AG08395 (cell line): ENCODE results near the gene KIF1B.
A peak's percentile ranks its signal among the peaks of the same experiment; 100 is the strongest.

ENCODE experiments used
- DNase-seq: peaks from one replicate; pipeline ENCODE4 v3.0.0; 2012; ENCODE audit warnings: mixed read lengths, low spot score

Gene KIF1B

DNA sequence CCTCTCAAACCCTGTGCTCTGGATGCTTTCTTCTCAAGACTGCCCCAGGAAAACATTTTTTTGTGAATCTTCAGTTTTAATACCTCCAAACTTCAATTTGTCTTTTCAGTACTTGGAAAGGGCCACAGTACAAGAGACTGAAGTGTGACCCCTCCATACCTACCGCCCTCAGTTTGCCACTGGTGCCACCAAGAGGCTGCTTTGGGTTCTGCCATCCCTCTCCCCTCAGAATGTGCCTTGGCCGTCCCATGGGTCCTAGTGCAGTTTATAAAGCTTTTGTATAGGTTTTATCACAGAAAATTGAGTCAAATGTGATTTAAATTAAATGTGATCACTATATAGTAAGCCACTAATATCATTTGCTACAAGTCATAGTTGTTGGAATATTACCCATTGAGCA lies 127.7 kb downstream of the KIF1B start:
- DNase-seq, result peak; percentile 68

- no peak for DNase-seq
Measured at GRCh38 chr1:10338611-10339010, 128.2 kb downstream of the KIF1B start.

- no peak for DNase-seq
Measured at GRCh38 chr1:10339036-10339567, 128.7 kb downstream of the KIF1B start.

DNA sequence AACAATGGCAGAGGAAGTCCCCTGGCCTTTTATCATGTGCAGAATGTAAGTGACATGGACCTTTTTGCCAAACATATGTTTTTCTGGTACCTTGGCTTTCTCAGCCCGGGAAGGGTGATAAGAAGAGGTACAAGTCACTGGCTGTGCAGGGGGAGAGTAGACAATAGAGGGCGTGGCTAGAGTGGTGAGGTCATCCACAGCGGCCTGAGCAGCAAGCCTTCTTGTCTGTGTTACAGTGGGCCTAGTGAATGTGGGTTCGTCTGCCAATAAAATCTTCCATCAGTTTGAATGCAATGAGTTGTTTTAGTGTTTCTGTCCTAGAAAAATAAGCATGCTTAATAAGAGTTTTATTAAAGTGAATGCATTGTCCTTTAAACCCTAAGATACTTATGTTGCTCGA lies 129.4 kb downstream of the KIF1B start:
- peak; percentile 60 for DNase-seq

- DNase-seq, result no peak
Measured at GRCh38 chr1:10340930-10341590, 130.7 kb downstream of the KIF1B start.

GRCh38 chr1:10347109-10347508 lies 136.7 kb downstream of the KIF1B start:
- no peak for DNase-seq

- DNase-seq, result no peak
Measured at GRCh38 chr1:10353282-10353681, 142.9 kb downstream of the KIF1B start.

GRCh38 chr1:10353693-10354092 lies 143.3 kb downstream of the KIF1B start:
- DNase-seq, result no peak

GRCh38 chr1:10360045-10360444 lies 149.7 kb downstream of the KIF1B start:
- no peak for DNase-seq

GRCh38 chr1:10361515-10361914 lies 151.1 kb downstream of the KIF1B start:
- no peak for DNase-seq

DNA sequence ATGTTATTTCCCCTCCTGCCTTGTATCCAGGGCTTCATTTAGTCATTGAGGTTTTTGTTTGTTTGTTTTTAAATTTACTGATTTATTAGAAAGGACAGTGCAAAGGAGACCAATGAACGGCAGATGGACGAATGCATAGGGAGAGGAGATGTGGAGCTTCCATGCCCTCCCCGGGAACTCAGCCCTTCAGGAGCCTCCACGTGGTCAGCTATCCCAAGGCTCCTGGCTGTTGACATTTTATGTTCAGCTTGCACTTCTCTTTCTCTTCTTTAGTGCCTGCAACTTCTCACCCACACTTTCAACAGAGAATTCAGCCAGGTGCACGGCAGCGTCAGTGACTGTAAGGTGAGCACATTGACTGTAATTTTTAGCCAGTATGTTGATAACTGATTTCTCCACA lies 157.8 kb downstream of the KIF1B start:
- DNase-seq, result no peak

DNA sequence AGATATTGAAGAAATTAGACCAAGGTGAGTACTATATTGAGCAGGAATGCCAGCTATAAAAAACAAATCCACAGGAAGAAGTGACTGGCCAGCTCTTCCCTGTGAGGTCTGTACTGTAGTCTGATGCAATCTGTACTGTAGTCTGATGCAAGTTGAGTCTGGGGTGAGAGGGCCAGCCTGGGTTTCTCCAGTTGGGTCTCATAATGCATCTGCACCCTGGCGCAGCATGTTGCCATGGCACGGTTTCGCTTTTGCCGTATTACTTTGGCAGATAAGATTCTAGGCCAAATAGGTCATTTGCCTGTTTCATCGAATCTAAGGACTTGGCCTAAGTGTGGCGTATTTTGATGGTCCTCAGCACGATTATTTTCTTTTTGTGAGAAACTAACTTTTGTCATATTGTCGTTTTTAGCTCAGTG lies 164.1 kb downstream of the KIF1B start:
- no peak for DNase-seq

DNA sequence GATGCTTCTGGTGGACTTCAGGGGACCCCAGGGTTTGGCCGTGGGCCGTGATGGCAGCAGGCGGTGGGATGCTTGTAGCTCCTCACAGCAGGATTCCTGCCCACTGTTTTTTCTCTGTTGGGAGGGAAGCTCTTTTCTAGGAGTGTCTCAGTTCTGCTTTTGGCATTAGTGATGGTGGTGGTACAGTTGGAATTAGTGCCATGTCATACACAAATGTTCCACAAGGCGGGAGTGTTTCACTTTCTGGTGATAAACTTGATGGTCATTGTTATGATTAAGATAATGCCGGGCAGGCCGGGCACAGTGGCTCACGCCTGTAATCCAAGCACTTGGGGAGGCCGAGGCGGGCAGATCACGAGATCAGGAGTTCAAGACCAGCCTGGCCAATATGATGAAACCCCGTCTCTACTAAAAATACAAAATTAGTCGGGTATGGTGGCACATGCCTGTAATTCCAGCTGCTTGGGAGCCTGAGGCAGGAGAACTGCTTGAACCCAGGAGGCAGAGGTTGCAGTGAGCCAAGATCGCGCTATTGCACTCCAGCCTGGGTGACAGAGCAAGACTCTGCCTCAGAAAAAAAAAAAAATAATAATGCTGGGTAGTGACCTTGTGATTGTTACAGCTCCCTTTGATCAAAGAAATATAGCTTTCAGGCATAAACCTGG lies 167.1 kb downstream of the KIF1B start:
- peak; percentile 75 for DNase-seq

DNA sequence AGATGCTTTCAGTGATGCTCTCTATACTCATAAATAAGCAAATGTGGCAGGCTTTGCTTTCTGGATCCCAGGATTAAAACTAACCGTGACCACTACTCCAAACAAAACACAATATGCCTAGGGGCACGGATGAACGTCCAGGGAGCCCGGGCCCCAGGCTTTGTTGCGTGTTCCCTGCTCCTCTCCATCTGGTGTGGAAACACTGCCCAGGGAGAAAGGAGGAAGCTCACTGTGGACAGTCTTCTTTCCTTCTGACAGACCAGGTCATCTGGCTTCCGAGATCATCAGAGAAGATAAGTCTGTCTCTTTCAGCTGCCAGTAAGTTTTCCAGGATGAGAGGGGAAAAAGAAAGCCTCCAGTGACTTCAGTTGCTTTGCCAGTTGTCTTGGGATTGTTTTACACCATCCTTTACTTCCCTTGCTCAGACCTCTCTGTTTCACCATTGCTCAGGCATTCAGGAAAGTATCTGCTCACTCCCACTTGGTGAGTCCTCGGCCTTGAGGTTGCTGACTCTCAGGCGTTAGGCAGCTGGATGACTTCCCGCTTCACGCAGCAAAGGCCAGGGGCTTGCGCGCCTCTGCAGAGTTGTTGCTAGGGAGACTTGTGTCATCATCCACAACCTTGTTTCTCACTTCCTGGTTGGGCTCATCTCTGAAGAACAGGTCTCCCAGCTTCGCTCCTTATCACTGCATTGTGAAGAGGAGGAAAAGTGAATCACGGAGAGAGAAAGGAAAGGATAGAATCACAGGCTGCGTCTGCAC lies 167.9 kb downstream of the KIF1B start:
- no peak for DNase-seq

DNA sequence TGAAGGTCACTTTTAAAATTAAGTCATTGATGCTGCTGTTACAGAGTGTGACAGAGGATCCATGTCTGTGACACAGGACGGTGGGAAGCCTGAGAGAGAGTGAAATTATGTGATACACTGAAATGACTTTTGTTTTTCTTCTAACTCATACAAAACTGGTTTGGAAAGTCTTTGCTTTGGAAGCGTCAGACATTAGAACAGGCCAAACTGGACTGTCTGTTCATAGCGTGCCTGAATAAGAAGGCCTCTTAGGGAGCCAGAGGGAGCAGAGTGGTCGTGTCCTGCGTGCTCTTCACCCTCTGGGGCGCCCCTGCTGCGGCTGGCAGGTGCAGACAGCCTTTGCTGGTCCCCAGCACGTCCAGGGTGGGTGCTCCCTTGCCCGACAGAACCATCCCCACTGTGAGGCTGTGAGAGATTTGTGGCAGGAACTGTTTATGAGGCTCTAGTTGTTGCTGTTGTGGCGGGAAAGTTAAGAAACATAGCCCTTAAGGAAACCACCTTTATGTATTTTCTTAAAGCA lies 168.8 kb downstream of the KIF1B start:
- no peak for DNase-seq

DNA sequence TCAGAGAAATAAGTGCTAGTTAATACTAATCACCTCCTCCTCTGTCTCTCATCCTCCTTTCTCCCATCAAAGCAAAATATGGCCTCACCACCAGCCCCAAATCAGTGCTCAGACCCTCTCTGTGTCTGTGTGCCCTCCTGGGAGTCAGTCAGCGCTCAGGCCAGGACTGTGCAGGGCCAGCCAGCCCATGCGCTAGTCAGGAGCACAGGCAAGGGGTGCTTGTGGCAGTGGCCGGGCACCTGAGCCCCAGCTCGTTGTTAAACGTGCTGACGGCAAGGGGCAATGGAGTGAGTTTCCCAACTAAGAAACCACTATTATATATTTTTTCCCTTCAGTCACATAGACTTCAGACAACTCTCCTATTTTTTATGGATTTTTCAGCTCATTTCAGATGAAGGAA lies 169.3 kb downstream of the KIF1B start:
- no peak for DNase-seq

- DNase-seq, result peak; percentile 85
Measured at GRCh38 chr1:10380594-10381275, 170.4 kb downstream of the KIF1B start.

- DNase-seq, result no peak
Measured at GRCh38 chr1:10383630-10384029, 173.3 kb downstream of the KIF1B start.

- DNase-seq, result no peak
Measured at GRCh38 chr1:10384219-10384618, 173.8 kb downstream of the KIF1B start.

DNA sequence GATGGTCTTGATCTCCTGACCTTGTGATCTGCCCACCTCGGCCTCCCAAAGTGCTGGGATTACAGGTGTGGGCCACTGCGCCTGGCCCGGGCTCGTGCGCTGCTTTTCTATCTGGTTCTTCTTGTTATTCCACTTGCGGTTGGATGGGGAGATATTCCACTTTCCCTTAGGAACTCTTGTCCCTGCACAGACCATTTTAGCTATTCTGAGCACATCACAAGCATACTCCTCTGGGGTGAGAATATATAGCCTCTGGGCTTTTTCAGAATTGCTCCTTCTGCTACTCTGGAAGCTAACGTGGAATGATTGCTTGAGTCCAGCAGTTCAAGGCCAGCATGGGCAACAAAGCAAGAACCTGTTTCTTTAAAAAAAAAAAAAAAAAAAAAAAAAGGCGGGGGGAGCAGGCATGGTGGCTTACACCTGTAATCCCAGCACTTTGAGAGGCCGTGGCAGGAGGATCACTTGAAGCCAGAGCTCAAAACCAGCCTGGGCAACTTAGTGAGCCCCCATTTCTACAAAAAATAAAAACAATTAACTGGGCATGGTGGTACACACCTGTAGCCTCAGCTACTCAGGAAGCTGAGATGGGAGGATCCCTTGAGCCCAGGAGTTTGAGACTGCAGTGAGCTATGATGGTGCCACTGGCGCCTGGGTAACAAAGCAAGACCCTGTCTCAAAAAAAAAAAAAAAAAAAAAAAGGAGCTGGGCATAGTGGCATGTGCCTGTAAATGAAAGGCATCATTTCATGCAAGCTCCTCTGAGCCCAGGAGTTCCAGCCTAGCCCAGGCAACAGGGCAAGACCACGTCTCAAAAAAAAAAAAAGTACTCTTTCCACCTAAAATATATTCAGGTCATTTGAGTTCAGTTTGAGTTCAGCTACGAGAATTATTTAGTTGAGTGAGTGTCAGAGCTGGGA lies 176.6 kb downstream of the KIF1B start:
- DNase-seq, result no peak
